GM21526 (cell line): Measurements from ENCODE around the gene XPNPEP1.

ENCODE experiments used
- ATAC-seq: cut with Tn5 transposase; IDR thresholded peaks from one replicate; pipeline ENCODE4 v1.9.1; 2021; ENCODE audit warnings: moderate library complexity; ENCODE audit not compliant: unreplicated experiment, low FRiP score

Gene XPNPEP1

DNA sequence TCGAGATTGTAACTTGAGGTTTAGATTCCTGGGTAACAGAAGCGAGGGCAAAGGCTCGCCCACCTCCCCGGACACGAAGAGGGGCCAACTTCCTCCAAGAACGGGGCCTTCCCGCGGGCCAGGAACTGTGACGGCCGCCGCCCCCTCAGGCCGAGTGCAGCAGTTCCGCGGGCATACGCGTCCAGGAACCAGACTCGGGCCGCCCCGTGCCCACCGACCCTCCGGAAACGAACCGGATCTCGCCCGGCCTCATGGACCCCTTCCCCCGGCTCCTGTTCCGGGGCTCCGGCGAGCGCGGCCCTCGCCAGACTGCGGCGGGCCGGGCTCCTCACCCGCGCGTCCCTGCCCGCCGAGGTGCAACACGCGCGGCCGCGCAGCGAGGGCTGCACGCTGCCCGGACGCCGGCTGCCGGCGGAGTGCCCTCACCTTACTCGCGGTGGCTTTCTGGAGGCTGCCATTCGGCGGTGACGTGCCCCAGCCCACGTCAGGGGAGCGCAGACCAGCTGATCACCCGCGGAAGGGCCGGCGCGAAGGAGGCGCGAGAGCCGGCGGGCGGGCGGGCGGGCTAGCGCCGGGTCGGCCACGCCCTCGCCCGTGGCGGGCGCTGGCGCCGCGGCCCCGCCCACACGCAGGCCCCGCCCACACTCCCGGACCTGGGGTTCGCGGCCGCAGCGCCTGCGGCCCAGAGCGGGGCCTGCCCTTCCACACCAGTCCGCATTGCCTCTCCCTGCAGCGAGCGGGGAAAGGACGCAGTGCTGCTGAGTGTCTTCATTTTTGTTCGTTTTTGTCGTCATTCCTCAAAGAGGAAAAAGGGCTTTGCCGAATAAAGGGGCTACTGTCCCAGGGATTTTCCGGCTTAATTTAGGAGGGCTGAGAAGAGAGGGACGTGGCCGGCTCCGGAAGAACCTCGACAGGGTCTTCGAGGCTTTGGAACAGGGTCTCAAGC, at the start of gene XPNPEP1:
TSS of gene XPNPEP1 (minus strand) at position 536 of the 946 bp plus-strand sequence. CDS start at position 458, 78 bp downstream.
- peak; percentile 95 for ATAC-seq

DNA sequence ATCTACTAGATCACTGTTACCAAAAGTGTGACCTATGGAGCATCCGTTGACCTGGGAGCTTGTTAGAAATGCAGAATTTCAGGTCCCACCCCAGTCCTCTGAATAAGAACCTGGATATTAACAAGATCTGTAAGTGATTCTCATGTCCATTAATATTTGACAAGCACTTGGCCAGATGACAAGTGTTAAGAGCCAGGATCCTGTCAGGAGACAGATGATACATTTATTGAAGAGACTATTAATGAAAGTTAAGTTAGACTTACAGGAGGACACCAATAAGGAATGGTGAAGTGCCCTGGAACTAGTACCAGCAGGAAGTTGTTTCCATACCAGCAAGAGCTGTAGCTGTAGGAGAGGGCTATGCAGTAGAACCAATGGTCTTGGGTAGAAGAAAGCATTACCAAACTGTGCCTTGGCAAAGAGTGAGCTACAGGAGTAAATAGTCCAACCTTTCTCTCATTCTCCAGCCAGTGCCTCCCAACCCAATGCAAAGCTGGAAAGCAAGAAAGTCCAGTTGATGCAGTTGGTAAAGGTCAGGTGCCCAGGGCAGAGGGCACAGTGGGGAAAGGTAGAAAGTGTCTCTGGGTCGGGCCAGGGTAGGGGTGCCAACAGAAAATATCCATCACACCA, 49.2 kb upstream of the XPNPEP1 start:
- ATAC-seq, result no peak

DNA sequence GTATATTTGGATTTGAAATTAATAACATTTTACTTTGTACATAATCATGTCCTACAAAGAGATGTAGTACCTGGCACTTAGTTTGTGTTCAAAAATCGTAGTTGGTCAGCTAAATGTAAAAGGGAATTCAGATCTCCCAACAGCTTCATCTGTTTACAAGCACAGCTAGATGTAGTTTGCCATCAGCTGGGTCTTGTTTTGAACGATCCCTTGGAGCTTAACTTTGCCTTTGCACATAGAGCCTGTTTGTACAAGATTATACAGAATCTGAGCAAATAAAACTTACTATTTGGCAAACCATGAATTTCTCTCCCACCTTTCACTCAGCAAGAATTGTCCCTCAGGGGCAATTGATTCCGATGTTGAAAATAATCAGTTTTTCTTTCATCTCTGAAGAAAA, 48.3 kb upstream of the XPNPEP1 start:
- no peak for ATAC-seq

DNA sequence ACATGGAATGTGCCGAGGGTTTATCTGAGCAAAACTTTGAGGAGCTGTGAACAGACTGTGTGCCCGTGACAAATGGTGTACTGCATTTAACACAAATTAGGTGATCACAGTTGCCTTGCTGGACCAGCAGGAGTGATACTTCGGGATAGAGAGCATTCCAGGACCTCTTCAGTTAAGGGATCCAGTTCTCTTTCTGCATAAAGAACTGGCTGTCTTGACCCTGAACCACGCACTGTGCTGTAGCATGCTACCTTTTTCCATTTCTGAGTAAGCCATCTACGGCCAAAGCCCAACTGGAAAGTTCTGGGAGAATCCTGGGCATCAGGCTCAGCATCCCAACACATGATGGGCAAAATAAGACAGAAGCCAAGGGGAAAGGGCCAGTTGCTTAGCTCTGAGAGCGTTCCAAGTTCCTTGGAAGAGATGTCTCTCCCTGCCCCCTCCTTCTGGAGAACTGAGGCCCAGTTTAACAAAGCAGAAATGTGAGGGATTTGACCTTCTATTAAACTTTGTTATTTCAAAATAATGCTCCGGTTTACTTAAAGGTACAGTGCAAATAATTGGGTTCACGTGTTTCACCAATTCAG, 46.5 kb upstream of the XPNPEP1 start:
- ATAC-seq, result no peak

DNA sequence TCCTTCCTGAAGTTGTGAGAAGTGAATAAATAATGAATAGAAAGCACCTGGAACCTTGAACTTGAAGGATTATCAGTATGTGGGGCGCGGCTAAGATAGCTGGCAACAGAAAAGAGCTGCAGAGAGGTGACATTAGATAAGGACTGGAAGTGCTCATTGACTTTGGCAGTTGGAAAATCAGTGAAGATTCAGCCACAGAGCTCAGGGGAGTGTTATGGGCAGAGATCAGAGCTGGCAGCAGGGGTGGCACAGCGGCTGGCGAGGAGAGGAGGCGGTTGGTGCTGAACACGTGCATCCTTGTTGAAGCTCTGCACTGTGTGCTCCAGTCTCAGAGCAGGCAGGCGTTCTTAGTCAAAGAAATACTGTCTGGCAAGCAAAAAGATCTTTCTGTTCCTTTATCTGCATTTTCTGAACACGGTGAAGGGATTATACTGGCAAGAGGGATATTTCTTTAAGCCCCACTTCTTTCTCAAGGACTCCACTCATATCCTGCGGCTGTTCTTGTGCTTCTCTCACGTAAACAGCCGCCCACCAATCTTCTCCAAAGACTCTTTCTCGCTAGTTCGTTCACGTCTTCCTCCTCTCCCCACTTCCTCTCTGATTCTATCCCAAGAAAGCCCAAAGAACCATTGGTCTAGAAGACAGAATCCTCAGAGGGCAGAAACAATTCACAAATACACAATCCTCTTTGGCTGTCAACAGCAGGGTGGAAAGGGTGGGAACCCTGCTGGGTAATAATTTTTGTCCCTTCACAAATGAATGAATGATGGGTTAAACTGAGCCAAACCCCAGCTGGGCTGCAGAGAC, 45.8 kb upstream of the XPNPEP1 start:
- ATAC-seq, result no peak

DNA sequence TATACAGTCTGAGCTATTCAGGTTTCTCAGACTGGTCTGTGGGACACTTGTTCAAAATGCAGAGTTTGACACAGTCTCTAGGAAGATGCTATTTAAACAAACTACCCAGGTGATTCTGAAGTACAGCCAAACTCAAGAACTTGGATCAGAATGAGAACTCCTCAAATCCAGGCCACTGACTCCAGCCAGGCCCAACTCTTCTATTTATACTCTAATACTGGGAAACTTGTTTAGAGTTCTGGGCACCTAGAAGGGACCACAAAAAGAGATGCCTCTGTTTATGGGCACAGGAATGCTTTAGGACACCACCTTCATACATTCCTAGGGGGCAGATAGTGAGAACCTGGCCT, 44.4 kb upstream of the XPNPEP1 start:
- ATAC-seq, result no peak

DNA sequence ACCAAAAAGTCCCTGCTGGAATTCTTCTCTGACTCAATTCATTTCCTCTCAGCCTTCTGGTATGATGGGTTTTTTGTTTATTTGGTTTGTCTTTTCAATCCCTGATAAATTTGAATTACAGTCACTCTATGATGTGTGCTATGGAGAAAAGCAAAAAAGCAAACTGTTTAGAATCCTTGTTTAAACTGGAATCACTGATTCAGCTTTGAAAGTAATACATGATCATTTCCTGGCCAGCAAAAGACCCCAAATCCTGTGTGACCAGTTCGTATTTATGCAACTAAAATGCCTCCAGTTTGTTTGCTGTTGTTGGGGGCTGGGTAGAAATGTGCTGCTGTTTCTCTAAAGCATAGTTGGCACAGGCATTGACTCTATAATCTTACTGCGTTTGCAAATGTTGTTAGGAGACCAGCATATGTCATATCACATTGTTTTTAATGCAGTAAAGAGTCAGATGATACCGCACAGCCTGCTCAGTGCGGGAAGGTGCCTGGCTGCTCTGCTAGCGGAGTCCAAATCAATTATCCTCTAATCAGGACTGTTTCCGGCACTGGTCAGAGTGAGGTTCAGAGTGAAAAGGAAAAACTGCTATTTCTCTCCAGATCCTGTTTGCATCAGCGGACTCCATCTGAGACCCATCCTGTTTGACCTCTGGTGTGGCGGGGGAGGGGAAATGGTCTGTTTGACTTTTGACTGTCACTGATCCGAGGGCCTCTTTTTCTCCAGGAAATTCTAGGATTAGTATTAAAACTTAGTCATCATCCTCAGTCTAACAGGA, 43.8 kb upstream of the XPNPEP1 start:
- ATAC-seq, result no peak

DNA sequence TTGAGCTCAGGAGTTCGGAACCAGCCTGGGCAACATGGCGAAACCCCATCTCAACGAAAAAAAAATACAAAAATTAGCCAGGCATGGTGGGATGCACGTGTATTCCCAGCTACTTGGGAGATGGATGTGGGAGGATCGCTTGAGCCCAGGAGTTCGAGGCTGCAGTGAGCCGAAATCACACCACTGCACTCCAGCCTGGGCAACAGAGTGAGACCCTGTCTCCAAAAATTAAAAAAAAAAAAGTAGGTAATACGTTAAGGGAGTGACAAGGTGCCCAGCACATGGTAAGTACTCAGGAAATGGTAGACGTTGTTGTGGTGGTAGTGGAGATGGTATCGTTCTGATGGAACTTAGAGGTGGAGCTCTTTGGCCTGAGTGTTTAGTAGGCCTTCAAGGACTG, 41.0 kb upstream of the XPNPEP1 start:
- no peak for ATAC-seq

DNA sequence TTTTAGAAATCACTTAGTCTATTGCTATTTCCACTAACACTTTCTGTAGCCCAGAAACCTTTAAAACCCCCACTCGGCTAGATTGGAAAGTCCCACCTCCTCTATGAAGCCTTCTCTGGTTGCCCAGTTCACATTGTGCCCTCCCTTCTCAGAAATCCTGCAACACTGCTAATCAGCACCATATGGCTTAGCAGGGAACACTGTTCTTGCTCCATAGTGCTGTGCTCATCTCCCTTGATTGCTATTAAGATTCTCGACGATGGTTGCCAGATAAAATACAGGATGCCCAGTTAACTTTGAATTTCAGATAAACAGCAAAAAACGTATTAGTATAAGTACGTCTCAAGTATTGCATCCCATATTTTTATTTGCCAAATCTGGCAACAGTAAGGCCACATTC, 40.1 kb upstream of the XPNPEP1 start:
- ATAC-seq, result no peak

DNA sequence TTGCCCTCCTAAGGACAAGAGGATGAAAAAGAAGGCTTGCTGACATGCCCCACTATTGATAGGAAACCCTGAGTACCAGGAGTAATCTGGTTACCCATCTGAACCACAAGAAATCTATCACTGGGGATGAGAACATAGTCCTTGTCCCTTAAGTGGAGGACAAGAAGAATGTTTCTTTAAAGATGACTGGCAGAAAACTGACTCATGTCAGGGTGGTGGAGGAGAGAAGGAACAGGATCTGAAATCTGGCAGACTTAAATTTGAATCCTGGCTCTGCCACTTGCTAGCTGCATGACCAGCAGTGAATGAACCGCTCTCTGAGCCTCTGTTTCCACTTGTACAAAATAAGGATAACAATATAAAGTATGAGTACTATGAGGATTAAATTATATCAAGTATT, 38.9 kb upstream of the XPNPEP1 start:
- no peak for ATAC-seq

DNA sequence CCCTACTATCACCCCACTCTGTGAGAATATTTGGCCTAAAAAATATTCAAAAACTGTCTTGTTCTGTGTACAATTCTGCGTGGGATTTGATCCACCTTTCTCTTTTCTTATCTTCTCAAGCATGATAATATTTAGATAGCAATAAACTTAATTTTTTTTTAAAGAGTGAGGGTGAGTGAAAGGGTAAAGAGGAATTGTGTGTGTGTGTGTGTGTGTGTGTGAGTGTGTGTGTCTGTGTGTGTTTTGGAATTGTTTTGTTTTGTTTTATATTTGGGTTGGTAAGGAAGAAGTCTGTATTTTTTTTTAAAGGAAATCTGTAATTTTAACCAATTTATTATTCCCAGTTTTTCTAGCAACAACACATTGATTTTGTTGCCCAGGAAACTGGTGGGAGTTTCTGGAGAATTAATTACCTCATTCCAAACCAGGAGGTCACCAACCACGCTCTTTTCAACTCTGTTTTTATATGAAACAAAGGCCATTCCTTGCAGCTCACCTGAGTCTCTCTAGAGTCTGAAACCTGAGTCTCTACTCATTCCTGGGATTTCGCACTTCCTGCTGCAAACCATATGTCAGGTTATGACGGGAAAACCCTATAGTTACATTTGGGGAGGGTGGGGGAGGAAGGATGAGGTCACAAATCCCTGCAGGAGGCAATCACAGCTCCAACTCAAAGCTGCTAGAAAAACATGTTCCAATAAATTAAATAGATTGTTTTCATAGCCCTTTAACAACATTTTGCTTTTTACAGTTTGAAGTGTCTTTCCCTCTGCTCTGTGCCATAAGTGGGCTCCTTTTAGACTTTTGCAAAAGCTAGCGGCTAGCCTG, 38.1 kb upstream of the XPNPEP1 start:
- ATAC-seq, result no peak

DNA sequence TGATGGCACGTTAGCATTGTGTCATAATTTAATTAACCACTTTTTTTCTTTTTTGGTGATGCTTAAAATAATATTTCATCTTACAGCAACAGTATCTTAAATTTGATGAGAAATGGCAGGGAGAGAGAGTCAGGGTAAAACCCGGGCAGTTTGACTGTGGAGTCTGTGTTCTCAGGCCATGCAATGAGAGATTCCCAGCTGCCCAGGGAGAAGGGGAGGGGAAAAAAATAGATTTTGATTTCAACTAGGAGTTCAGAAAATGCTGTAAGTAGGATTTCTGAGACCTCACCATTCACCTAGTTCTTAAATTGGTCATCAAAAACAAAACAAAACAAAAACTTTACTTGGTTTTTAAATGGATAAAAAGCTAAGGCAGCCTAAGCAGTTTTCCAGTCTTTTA, 37.4 kb upstream of the XPNPEP1 start:
- no peak for ATAC-seq

DNA sequence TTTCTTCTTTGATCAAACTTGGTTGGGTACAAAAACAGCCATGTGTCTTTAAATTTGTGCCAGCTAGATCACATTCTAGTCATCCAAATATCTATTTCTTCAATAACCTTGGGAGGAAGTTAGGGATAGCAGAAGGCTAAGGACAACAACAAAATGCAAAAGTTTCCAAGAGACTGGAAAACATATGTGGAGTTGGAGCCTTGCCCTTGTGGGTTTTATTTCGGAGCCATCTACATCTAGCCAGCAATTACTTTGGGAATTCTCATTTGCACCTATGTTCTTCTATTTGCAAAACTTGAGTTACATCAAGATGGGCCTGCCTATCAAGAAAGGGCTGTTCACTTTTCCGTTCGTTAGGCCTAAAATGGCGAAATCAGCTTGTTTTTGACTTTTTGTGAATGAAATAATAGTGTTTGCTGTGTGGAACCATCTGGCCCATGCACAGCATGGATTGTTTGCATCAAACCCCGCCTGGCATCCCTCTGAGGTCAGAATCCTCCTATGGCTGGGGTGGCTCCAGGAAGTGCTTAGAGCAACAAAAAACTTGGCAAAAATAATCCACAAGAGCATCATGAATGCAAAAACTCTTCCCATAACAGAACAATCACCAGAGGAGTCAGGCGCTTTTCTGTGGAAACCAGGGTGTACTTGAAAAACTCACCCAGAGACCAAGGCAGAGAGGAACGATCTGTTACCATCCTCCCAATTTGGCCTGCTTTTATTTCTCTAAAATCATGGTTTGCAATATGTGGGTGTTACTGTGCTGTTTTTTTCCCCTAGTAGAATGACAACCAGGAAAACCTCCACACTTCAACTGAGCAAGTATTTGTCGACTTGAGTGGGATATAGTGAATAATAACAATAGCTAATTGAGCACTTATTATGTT, 36.2 kb upstream of the XPNPEP1 start:
- ATAC-seq, result no peak

DNA sequence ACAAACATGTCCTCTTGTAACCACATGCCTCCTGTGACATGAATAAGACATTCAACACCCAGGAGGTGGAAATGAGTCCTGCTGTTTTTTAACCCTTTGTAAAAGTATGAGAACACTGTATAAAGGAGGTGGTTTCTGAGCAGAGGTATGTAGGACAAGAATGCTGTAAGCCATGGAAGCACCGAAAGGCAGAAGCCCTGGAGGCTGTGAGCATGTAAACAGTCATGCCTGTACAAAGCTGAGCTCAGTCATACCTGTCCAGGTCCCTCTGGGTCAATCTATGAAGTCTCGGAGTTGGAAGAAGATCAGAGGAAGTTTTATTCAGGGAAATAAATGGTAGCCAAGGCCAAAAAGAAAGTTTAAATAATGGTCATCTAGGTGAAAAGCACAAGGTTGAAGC, 34.7 kb upstream of the XPNPEP1 start:
- no peak for ATAC-seq

DNA sequence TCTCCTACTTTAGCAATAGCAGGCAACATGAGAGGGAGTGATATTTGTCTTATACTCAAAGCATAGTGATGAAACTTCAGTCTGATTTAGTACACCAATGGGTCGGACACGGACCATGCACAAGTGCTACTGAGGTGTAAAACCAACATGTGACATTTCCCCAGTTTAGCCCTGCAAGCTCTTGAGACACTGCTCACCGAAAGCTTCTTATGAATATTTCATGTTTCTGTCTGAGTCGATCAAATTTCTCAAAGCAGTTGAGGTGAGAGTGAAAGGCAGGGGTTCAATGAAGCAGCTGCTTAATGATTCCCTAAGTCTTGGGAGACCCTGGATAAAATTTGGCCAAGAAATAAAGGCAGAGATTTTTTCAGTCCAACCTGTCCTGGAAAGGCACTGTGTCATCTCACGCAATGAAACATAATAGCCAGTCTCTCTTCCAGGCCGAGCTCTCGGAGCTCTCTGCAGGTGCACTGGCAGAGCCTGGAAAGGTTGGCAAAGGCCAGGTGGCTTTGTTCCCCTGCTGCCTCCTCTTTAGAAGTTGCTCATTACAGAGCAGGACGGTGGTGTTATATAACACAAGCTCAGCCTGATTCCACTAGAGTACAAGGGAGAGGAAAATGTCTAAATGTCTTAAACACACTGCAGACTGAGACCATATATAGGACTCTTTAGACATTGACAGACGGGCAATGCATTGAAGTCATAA, 33.9 kb upstream of the XPNPEP1 start:
- ATAC-seq, result peak; percentile 96

DNA sequence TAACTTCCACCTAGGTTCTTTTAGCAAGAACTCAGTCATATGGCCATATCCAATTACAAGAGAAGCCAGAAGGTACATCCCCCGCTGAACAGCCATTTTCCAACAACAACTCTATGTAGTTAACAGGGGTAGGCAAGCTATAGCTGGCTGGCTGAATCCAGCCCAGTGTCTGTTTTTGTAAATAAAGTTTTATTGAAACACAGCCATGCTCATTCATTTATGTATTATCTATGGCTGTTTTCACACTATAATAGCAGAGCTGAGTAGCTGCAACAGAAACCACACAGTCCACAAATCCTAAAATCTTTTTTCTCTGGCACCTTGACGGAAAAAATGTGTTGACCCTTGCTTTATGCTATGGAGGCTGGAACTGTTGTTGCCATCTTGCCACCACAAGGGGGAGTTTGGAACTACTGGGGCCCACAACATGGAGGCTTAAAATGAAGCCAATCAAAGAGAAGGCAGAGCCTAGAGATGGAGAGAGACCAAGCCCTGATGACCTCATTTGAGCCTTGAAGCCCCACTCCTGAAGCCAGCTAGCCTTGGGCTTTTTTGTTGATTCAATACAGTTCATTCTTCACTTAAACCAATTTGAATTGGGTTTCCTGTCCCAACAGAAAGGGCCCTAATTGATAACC, 33.3 kb upstream of the XPNPEP1 start:
- peak; percentile 74 for ATAC-seq

DNA sequence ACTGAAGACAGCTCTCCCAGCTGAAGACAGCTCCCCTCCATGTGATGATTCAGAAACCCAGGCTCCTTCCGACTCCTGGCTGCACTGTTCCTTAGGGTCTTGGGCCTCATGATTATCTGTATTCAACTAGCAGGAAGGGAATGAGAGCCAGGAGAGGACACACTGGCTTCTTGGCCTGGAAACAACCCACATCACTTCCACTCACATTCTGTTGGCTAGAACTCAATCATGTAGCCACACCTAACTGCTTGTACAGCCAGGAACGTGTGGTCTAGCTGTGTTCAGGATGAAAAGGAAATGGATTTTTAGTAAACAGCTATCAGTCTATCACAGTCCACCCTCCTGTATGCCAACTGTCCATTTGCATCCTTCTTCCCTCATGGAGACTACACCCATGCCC, 30.5 kb upstream of the XPNPEP1 start:
- no peak for ATAC-seq
